ENCODE results near the gene NR1H4.
"Not testable (repeated sequence)": the region's sequence is repeated elsewhere in the genome, so short reads cannot be mapped to it uniquely, and the experiment has no call there.

NR1H4 gene

GRCh38 chr12:100499416-100499815 lies 25.8 kb downstream of the NR1H4 start:
- Histone ChIP-seq H3K36me3 (replicated peaks; ENCODE audit: insufficient read depth, low read length) (no peaks in the 10 kb centered on the region), H3K27ac (ENCODE audit: low read length) (no peak overlapping the region), H3K4me2 (ENCODE audit: low read depth, low read length) (no peak overlapping the region), H3K4me3 (ENCODE audit: low read length) (no peak overlapping the region), H3K27me3 (replicated peaks; ENCODE audit: insufficient read depth, low read length) (no peaks in the 10 kb centered on the region), H3K79me2 (ENCODE audit: low read length) (no peaks in the 10 kb centered on the region), H3K9ac (ENCODE audit: low read length) (no peak overlapping the region), H3K9me2 (replicated peaks; ENCODE audit: insufficient read depth, low read length) (no peaks in the 10 kb centered on the region), H4K20me1 (ENCODE audit: insufficient read depth, low read length) (no peaks in the 10 kb centered on the region), H3K4me1 (ENCODE audit: low read length) (no peaks in the 10 kb centered on the region), H3F3A (ENCODE audit: insufficient read depth, low read length) (no peaks in the 10 kb centered on the region), H2AFZ (ENCODE audit: low read length) (no peak overlapping the region), H3K9me3 (replicated peaks; ENCODE audit: insufficient read depth, low read length) (no peaks in the 10 kb centered on the region)
- TF ChIP-seq EZH2 (optimal IDR thresholded peaks at IDR 0.05; ENCODE audit: low read depth, low read length) = no peak
- TF ChIP-seq EZH2phosphoT487 (IDR thresholded peaks at IDR 0.05; ENCODE audit: low read length) = no peak
- TF ChIP-seq CTCF (IDR thresholded peaks at IDR 0.05; ENCODE audit: low read length) = no peak
- no peak for DNase-seq

GRCh38 chr12:100502718-100503117 lies 29.1 kb downstream of the NR1H4 start:
- H3K4me1 ChIP-seq (ENCODE audit: low read length); H3K79me2 ChIP-seq (ENCODE audit: low read length); H3K27ac ChIP-seq (ENCODE audit: low read length); H3K36me3 ChIP-seq (replicated peaks; ENCODE audit: insufficient read depth, low read length); H3F3A ChIP-seq (ENCODE audit: insufficient read depth, low read length); H3K27me3 ChIP-seq (replicated peaks; ENCODE audit: insufficient read depth, low read length); H3K9ac ChIP-seq (ENCODE audit: low read length); H3K4me3 ChIP-seq (ENCODE audit: low read length); DNase-seq; H2AFZ ChIP-seq (ENCODE audit: low read length); H3K4me2 ChIP-seq (ENCODE audit: low read depth, low read length); H3K9me2 ChIP-seq (replicated peaks; ENCODE audit: insufficient read depth, low read length); H3K9me3 ChIP-seq (replicated peaks; ENCODE audit: insufficient read depth, low read length); H4K20me1 ChIP-seq (ENCODE audit: insufficient read depth, low read length): not testable (repeated sequence)

- no peaks in the 10 kb centered on the region for H4K20me1 ChIP-seq (ENCODE audit: insufficient read depth, low read length)
- H3K27me3 ChIP-seq (replicated peaks; ENCODE audit: insufficient read depth, low read length) = no peaks in the 10 kb centered on the region
- H3K9me2 ChIP-seq (replicated peaks; ENCODE audit: insufficient read depth, low read length) = no peaks in the 10 kb centered on the region
- no peaks in the 10 kb centered on the region for H3K4me1 ChIP-seq (ENCODE audit: low read length)
- no peak for DNase-seq
- no peak for TF ChIP-seq CTCF (IDR thresholded peaks at IDR 0.05; ENCODE audit: low read length)
- no peak for TF ChIP-seq EZH2phosphoT487 (IDR thresholded peaks at IDR 0.05; ENCODE audit: low read length)
- TF ChIP-seq EZH2 (optimal IDR thresholded peaks at IDR 0.05; ENCODE audit: low read depth, low read length) = no peak
- no peak overlapping the region for H2AFZ ChIP-seq (ENCODE audit: low read length)
- H3K9me3 ChIP-seq (replicated peaks; ENCODE audit: insufficient read depth, low read length) = no peaks in the 10 kb centered on the region
- no peaks in the 10 kb centered on the region for H3K36me3 ChIP-seq (replicated peaks; ENCODE audit: insufficient read depth, low read length)
- no peaks in the 10 kb centered on the region for H3K79me2 ChIP-seq (ENCODE audit: low read length)
- H3K27ac ChIP-seq (ENCODE audit: low read length) = no peak overlapping the region
- H3K4me2 ChIP-seq (ENCODE audit: low read depth, low read length) = no peak overlapping the region
- no peak overlapping the region for H3K4me3 ChIP-seq (ENCODE audit: low read length)
- H3F3A ChIP-seq (ENCODE audit: insufficient read depth, low read length) = no peaks in the 10 kb centered on the region
- H3K9ac ChIP-seq (ENCODE audit: low read length) = no peak overlapping the region
Observed at GRCh38 chr12:100503228-100503628, 29.6 kb downstream of the NR1H4 start.

- Histone ChIP-seq H3K4me3 (ENCODE audit: low read length) (no peak overlapping the region), H3K79me2 (ENCODE audit: low read length) (no peaks in the 10 kb centered on the region), H3K27me3 (replicated peaks; ENCODE audit: insufficient read depth, low read length) (no peaks in the 10 kb centered on the region), H3K27ac (ENCODE audit: low read length) (no peak overlapping the region), H3K36me3 (replicated peaks; ENCODE audit: insufficient read depth, low read length) (no peaks in the 10 kb centered on the region), H2AFZ (ENCODE audit: low read length) (no peak overlapping the region), H3F3A (ENCODE audit: insufficient read depth, low read length) (no peaks in the 10 kb centered on the region), H3K4me1 (ENCODE audit: low read length) (no peaks in the 10 kb centered on the region), H4K20me1 (ENCODE audit: insufficient read depth, low read length) (no peaks in the 10 kb centered on the region), H3K9ac (ENCODE audit: low read length) (no peak overlapping the region), H3K9me2 (replicated peaks; ENCODE audit: insufficient read depth, low read length) (no peaks in the 10 kb centered on the region), H3K4me2 (ENCODE audit: low read depth, low read length) (no peak overlapping the region), H3K9me3 (replicated peaks; ENCODE audit: insufficient read depth, low read length) (no peaks in the 10 kb centered on the region)
- DNase-seq = no peak
- no peak for TF ChIP-seq EZH2phosphoT487 (IDR thresholded peaks at IDR 0.05; ENCODE audit: low read length)
- no peak for TF ChIP-seq EZH2 (optimal IDR thresholded peaks at IDR 0.05; ENCODE audit: low read depth, low read length)
- no peak for TF ChIP-seq CTCF (IDR thresholded peaks at IDR 0.05; ENCODE audit: low read length)
Observed at GRCh38 chr12:100504804-100505203, 31.1 kb downstream of the NR1H4 start.
